Stomach (tissue), 9 donors: Measurements from ENCODE around the gene OMP. TPM values are rescaled to one million over a fixed set of nuclear protein-coding genes. Genes with fewer than 3 reads are reported as not detected.

Experiments used
- DNase-seq, 2 donors: peaks; one replicate each; pipeline versions ENCODE4 v3.0.0 to v3.0.0-alpha.2; 2013 to 2019
- H3K27ac ChIP-seq, 5 donors: fragments of 200-600 bp in 4 of 5; sonication (generic) in 4 of 5; one replicate each; pipeline ENCODE4 v1.5.1; 2013 to 2019; ENCODE audit warnings: mild to moderate bottlenecking in 1 of 5, moderate library complexity in 1 of 5
- H3K27me3 ChIP-seq, 3 donors: fragments of 200-600 bp; sonication (generic); one replicate each; pipeline ENCODE4 v1.5.1; 2017 to 2019; ENCODE audit warnings: mixed run types in 1 of 3
- H3K36me3 ChIP-seq, 4 donors: fragments of 200-600 bp; sonication (generic); 1 replicate in 3 of 4; 2 replicates in 1 of 4; pipeline ENCODE4 v1.5.1; 2016 to 2019
- H3K4me1 ChIP-seq, 4 donors: fragments of 200-600 bp; sonication (generic); one replicate each; pipeline ENCODE4 v1.5.1; 2016 to 2019
- H3K4me3 ChIP-seq, 4 donors: fragments of 200-600 bp; sonication (generic) in 3 of 4; one replicate each; pipeline ENCODE4 v1.5.1; 2016 to 2019; ENCODE audit warnings: mild to moderate bottlenecking in 1 of 4
- H3K9me3 ChIP-seq, 4 donors: fragments of 200-600 bp; sonication (generic); one replicate each; pipeline ENCODE4 v1.5.1; 2016 to 2019
- CTCF ChIP-seq, 7 experiments: fragments of 450-650 bp in 4 of 7; fragments of 200-600 bp in 3 of 7; sonication (generic) in 3 of 7; IDR thresholded peaks; one replicate each; pipeline ENCODE4 v1.5.1; 2016 to 2019; ENCODE audit warnings: antibody characterized with exemption in 7 of 7, control low read depth in 2 of 7, mild to moderate bottlenecking in 1 of 7
- EP300 ChIP-seq: sonication (generic); formaldehyde crosslinking; IDR thresholded peaks from one replicate; pipeline ENCODE4 v1.6.1; 2017; ENCODE audit warnings: antibody characterized with exemption
- POLR2A ChIP-seq, 4 donors: fragments of 450-650 bp; IDR thresholded peaks; one replicate each; pipeline ENCODE4 v1.6.1; 2016; ENCODE audit warnings: antibody characterized with exemption in 4 of 4, control low read depth in 2 of 4, mild to moderate bottlenecking in 1 of 4, moderate library complexity in 1 of 4
- POLR2AphosphoS5 ChIP-seq, 3 donors: sonication (generic); formaldehyde crosslinking; IDR thresholded peaks; one replicate each; pipeline ENCODE4 v1.6.1; 2016; ENCODE audit warnings: antibody characterized with exemption in 3 of 3
- WGBS, 5 donors: extraction: QIAGEN DNeasy Blood & Tissue Kit in 3 of 5; methylation state at CpG; one replicate each; pipeline versions ENCODE4 v1.1.5 to v1.1.7; 2013 to 2018; 5-methylcytosine and 5-hydroxymethylcytosine counted together
- intact Hi-C: fragments of 100-400 bp; cut with DNase I; formaldehyde crosslinking; loops from one replicate; pipeline ENCODE4 v1.15.1; 2023; ENCODE audit warnings: low total_unique reads
- polyA plus RNA-seq, 3 donors: library from polyadenylated mRNA; stranded (reverse); fragments of 200-250 nt; gene quantifications; one replicate each; pipeline ENCODE4 v1.2.3, GENCODE V29; 2013
- total RNA-seq, 5 donors: library from RNA; depleted of rRNA; stranded (reverse); fragments of >200 nt; gene quantifications; one replicate each; pipeline versions ENCODE4 v1.1.0 to v1.2.3, GENCODE V29; 2014 to 2016
- donor health status: healthy with polysubstance abuse.
- donor health status: Bipolar disorder and iron deficiency.
- donor health status: healthy.

Gene OMP
- total and polyA plus RNA-seq, 8 donors: 1.1 to 63.7 (median 16.4) TPM; not detected in 3

GRCh38 chr11:77055101-77055561, 47.5 kb upstream of the OMP start:
- Histone ChIP-seq H3K36me3 (no peaks in the 10 kb centered on the region), H3K27me3 (no peaks in the 10 kb centered on the region), H3K9me3 (peaks cover 9 to 27% (median 19%) of the 10 kb centered on the region in 4 donors), H3K27ac (no peak overlapping the region), H3K4me3 (no peak overlapping the region), H3K4me1 (no peaks in the 10 kb centered on the region)
- WGBS, 5 donors: 28 to 54% (median 44%) methylated on average over 2 of the region's 2 CpGs
- DNase-seq: no peak
- TF ChIP-seq POLR2AphosphoS5 (IDR thresholded peaks at IDR 0.05): no peak
- no peak for TF ChIP-seq POLR2A (IDR thresholded peaks at IDR 0.05)
- no peak for TF ChIP-seq EP300
- TF ChIP-seq CTCF (IDR thresholded peaks at IDR 0.05): no peak
- intact Hi-C loops: no loop called here

- H3K9me3 ChIP-seq: peaks cover 9 to 27% (median 19%) of the 10 kb centered on the region in 4 donors
- intact Hi-C loops: no loop called here
- 81 to 94% (median 88%) methylated on average over 5 of the region's 5 CpGs for WGBS, 5 donors
- H3K4me3 ChIP-seq: no peak overlapping the region
- H3K27ac ChIP-seq: no peak overlapping the region
- H3K27me3 ChIP-seq: no peaks in the 10 kb centered on the region
- TF ChIP-seq CTCF (IDR thresholded peaks at IDR 0.05) (no peak), EP300 (no peak), POLR2AphosphoS5 (IDR thresholded peaks at IDR 0.05) (no peak), POLR2A (IDR thresholded peaks at IDR 0.05) (no peak)
- H3K4me1 ChIP-seq: peaks cover 0 to 6% (median 0%) of the 10 kb centered on the region in 4 donors
- no peak for DNase-seq
- H3K36me3 ChIP-seq: no peaks in the 10 kb centered on the region
These were observed 46.7 kb upstream of the OMP start for GRCh38 chr11:77055913-77056312.

GRCh38 chr11:77056814-77057402, 45.7 kb upstream of the OMP start:
- intact Hi-C loops: no loop called here
- no peaks in the 10 kb centered on the region for H3K36me3 ChIP-seq
- no peaks in the 10 kb centered on the region for H3K27me3 ChIP-seq
- H3K4me3 ChIP-seq: no peak overlapping the region
- peaks cover 9 to 27% (median 19%) of the 10 kb centered on the region in 4 donors for H3K9me3 ChIP-seq
- 68 to 96% (median 88%) methylated on average over 3 of the region's 3 CpGs for WGBS, 5 donors
- DNase-seq: no peak
- peaks cover 0 to 7% (median 0%) of the 10 kb centered on the region in 4 donors for H3K4me1 ChIP-seq
- no peak overlapping the region for H3K27ac ChIP-seq
- no peak for TF ChIP-seq POLR2AphosphoS5 (IDR thresholded peaks at IDR 0.05)

- Histone ChIP-seq H3K9me3 (peaks cover 9 to 27% (median 19%) of the 10 kb centered on the region in 4 donors), H3K27me3 (no peaks in the 10 kb centered on the region), H3K4me1 (peaks cover 0 to 7% (median 0%) of the 10 kb centered on the region in 4 donors), H3K36me3 (no peaks in the 10 kb centered on the region), H3K4me3 (no peak overlapping the region), H3K27ac (no peak overlapping the region)
- WGBS, 5 donors: 71 to 83% (median 78%) methylated on average over 5 to 9 of the region's 9 CpGs
- no peak for DNase-seq
- TF ChIP-seq POLR2AphosphoS5 (IDR thresholded peaks at IDR 0.05): no peak
- no peak for TF ChIP-seq CTCF (IDR thresholded peaks at IDR 0.05)
- TF ChIP-seq POLR2A (IDR thresholded peaks at IDR 0.05): no peak
- TF ChIP-seq EP300: no peak
- intact Hi-C loops: no loop called here
These were observed 44.6 kb upstream of the OMP start for GRCh38 chr11:77057938-77058474.

- peaks cover 0 to 7% (median 0%) of the 10 kb centered on the region in 4 donors for H3K4me1 ChIP-seq
- peaks cover 9 to 27% (median 19%) of the 10 kb centered on the region in 4 donors for H3K9me3 ChIP-seq
- no peak for DNase-seq
- intact Hi-C loops: no loop called here
- TF ChIP-seq CTCF (IDR thresholded peaks at IDR 0.05) (no peak), EP300 (no peak), POLR2AphosphoS5 (IDR thresholded peaks at IDR 0.05) (no peak), POLR2A (IDR thresholded peaks at IDR 0.05) (no peak)
- no peak overlapping the region for H3K4me3 ChIP-seq
- no peaks in the 10 kb centered on the region for H3K27me3 ChIP-seq
- no peak overlapping the region for H3K27ac ChIP-seq
- H3K36me3 ChIP-seq: no peaks in the 10 kb centered on the region
- 74 to 97% (median 91%) methylated on average over 2 of the region's 2 CpGs for WGBS, 5 donors
These were observed 43.7 kb upstream of the OMP start for GRCh38 chr11:77058900-77059299.
